H1 (cell line): Measurements from ENCODE around the gene HLA-DQA2. TPM values are rescaled to one million over a fixed set of nuclear protein-coding genes. Genes with fewer than 3 reads are reported as not detected.

Source experiments
- BACH1 ChIP-seq: IDR thresholded peaks from 2 replicates; pipeline ENCODE4 v1.6.1; 2012; ENCODE audit warnings: low read length, improper control_type of control experiment
- E2F6 ChIP-seq: IDR thresholded peaks from 2 replicates; pipeline ENCODE4 v1.6.1; 2012; ENCODE audit warnings: inconsistent platforms
- FOSL1 ChIP-seq: IDR thresholded peaks from 2 replicates; pipeline ENCODE4 v1.6.1; 2011; ENCODE audit warnings: mild to moderate bottlenecking, low read depth, low read length, moderate library complexity; ENCODE audit not compliant: insufficient read depth
- HDAC6 ChIP-seq: IDR thresholded peaks from one replicate; pipeline ENCODE4 v1.7.1; 2012; ENCODE audit warnings: low read depth, mild to moderate bottlenecking, inconsistent platforms, low read length, moderate library complexity
- RAD21 ChIP-seq, 2 experiments: IDR thresholded peaks in 1 of 2; conservative IDR thresholded peaks in 1 of 2; 2 replicates each; pipeline ENCODE4 v1.6.1; 2011; ENCODE audit warnings: low read depth in 2 of 2, low read length in 2 of 2, improper control_type of control experiment in 1 of 2, inconsistent platforms in 1 of 2, mild to moderate bottlenecking in 1 of 2, moderate library complexity in 1 of 2
- RBBP5 ChIP-seq: IDR thresholded peaks from 2 replicates; pipeline ENCODE4 v1.7.1; 2012; ENCODE audit warnings: low read depth, mild to moderate bottlenecking, inconsistent platforms, low read length, moderate library complexity, borderline replicate concordance
- polyA plus RNA-seq, 7 experiments: library from polyadenylated mRNA; depleted of rRNA in 3 of 7; stranded (reverse) in 5 of 7; unstranded in 2 of 7; fragments of >200 nt in 5 of 7; fragments of 200-250 nt in 2 of 7; gene quantifications; 1 replicate in 5 of 7; 2 replicates in 1 of 7; 4 replicates in 1 of 7; pipeline versions ENCODE4 v1.2.1 to v1.2.3, GENCODE V29; 2011 to 2013; ENCODE audit warnings: missing spikeins in 2 of 7, mixed read lengths in 2 of 7
- total RNA-seq: library from RNA; stranded (reverse); fragmentation: NEBNext Ultra II Directional; extraction: Animal tissue kit (Norgen Biotek cat#: 25700); gene quantifications from 2 replicates; pipeline ENCODE4 v1.2.1, GENCODE V29; 2021

HLA-DQA2 gene
- total and polyA plus RNA-seq, 2 of the 8 experiments (the other 6 are each of a cell fraction or from before 2014, with no cell fraction given): not detected

GRCh38 chr6:32761072-32761471 is 19.9 kb downstream of the HLA-DQA2 start (continued):
- TF ChIP-seq E2F6: no peak
- no peak for TF ChIP-seq BACH1
- no peak for TF ChIP-seq FOSL1
- no peak for TF ChIP-seq HDAC6
- TF ChIP-seq RAD21 (IDR thresholded peaks at IDR 0.05 in 1 of 2, conservative IDR thresholded peaks at IDR 0.05 in 1 of 2; ENCODE audit: low read depth in 2 of 2, low read length in 2 of 2): no peak
- no peak for TF ChIP-seq RBBP5
